Stimulated activated CD4-positive, alpha-beta T cell treated with anti-CD3 and anti-CD28 coated beads, Interleukin-2, amount 100 ng/mL, for 24 hours (primary cell): Measurements from ENCODE around the gene ADIPOQ.
"Not testable (repeated sequence)": the region's sequence is repeated elsewhere in the genome, so short reads cannot be mapped to it uniquely, and the experiment has no call there.

Experiments used
- DNase-seq, 2 donors: peaks; one replicate each; pipeline ENCODE4 v3.0.0-alpha.2; 2020

Gene ADIPOQ

DNA sequence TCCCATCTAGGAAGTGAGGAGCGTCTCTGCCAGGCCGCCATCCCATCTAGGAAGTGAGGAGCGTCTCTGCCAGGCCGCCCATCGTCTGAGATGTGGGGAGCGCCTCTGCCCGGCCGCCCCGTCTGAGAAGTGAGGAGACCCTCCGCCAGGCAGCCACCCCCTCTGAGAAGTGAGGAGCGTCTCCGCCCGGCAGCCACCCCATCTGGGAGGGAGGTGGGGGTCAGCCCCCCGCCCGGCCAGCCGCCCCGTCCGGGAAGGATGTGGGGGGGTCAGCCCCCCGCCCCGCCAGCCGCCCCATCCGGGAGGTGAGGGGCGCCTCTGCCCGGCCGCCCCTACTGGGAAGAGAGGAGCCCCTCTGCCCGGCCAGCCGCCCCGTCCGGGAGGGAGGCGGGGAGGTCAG lies 31.3 kb downstream of the ADIPOQ start:
- DNase-seq, result not testable (repeated sequence)

DNA sequence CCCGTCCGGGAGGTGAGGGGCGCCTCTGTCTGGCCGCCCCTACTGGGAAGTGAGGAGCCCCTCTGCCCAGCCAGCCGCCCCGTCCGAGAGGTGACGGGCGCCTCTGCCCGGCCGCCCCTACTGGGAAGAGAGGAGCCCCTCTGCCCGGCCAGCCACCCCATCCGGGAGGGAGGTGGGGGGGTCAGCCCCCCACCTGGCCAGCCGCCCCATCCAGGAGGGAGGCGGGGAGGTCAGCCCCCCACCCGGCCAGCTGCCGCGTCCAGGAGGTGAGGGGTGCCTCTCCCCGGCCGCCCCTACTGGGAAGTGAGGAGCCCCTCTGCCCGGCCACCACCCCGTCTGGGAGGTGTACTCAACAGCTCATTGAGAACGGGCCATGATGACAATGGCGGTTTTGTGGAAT lies 31.7 kb downstream of the ADIPOQ start:
- not testable (repeated sequence) for DNase-seq

DNA sequence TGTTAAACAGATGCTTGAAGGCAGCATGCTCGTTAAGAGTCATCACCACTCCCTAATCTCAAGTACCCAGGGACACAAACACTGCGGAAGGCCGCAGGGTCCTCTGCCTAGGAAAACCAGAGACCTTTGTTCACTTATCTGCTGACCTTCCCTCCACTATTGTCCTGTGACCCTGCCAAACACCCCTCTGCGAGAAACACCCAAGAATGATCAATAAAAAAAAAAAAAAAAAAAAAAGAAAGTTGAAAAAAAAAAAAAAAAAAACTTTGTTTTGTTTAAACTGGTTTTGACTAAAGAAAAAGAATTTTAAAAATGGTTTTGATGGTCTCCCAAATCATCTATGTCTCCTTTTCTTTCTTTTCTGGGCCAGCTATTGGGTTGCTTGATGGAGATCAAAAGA lies 32.3 kb downstream of the ADIPOQ start:
- not testable (repeated sequence) for DNase-seq

GRCh38 chr3:186875708-186876107 lies 33.2 kb downstream of the ADIPOQ start:
- DNase-seq, result no peak

DNA sequence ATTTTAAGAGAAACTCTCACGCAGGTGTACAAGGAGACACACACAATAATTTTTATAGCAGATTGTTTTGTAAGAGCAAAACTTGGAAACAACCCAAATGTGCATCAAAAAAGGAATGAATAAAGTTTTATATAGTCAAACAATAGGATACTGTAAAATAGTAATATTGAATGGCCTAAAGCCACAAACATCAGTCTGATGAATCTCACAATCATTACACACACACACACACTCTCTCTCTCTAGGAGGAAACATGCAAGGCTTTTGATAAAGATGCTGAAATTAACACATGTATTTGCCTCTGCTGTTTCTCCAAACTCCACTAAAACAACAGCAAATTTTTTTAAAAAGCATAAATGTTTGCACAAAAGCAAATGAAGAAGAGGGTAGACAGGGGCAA lies 37.3 kb downstream of the ADIPOQ start:
- DNase-seq, result no peak

DNA sequence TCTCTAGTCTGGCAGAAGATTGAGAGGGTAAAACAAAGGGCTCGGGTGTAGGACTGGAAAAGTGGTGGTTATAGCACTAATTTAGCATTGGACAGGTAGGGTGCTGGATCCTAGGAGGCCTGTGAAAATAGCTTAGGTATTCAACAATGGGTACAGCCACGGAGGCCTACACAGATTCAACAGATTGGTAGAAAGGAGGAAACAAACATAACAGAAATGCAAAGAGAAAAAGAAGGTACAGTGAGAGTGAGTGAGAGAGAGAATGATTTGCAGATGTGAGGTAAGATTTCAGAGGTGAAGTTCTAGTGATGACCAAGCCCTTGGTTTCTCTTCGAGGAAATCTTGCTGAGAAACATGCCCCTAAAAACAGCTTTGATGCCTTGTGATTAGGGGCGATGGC lies 37.9 kb downstream of the ADIPOQ start:
- DNase-seq, result no peak

GRCh38 chr3:186882150-186882524 lies 39.6 kb downstream of the ADIPOQ start:
- DNase-seq, result no peak

DNA sequence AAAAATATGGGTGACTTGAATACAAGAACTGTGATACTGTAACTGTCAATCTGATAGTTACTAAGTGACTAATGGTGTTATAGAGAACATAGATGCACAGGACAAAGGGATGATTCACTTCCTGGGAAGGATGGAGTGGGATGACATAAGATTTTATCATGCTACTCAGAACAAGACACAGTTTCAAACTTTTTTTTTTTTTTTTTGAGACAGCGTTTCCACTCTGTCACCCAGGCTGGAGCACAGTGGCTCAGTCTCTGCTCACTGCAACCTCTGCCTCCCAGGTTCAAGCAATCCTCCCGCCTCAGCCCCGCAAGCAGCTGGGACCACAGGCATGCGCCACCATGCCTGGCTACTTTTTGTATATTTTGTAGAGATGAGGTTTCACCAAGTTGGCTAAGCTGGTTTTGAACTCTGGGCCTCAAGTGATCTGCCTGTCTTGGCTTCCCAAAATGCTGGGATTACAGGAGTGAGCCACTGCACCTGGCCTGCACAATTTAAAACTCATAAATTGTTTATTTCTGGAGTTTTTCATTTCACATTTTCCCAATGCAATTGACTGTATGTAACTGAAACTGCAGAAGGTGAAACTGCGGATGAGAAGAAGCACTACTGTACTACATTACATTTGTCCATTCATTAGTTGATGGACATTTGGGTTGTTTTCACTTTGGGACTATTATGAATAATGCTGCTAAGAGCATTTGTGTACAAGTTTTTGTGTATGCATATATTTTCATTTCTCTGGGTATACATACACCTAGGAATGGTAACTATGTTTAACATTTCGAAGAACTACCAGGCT lies 40.6 kb downstream of the ADIPOQ start:
- peak; percentile 58 to 65 for DNase-seq

- DNase-seq, result no peak
Observed at GRCh38 chr3:186883686-186884058, 41.2 kb downstream of the ADIPOQ start.

GRCh38 chr3:186884868-186885267 lies 42.4 kb downstream of the ADIPOQ start:
- DNase-seq, result not testable (repeated sequence)

- DNase-seq, result no peak
Observed at GRCh38 chr3:186886202-186886981, 43.9 kb downstream of the ADIPOQ start.

- not testable (repeated sequence) for DNase-seq
Observed at GRCh38 chr3:186887507-186887938, 45.0 kb downstream of the ADIPOQ start.

DNA sequence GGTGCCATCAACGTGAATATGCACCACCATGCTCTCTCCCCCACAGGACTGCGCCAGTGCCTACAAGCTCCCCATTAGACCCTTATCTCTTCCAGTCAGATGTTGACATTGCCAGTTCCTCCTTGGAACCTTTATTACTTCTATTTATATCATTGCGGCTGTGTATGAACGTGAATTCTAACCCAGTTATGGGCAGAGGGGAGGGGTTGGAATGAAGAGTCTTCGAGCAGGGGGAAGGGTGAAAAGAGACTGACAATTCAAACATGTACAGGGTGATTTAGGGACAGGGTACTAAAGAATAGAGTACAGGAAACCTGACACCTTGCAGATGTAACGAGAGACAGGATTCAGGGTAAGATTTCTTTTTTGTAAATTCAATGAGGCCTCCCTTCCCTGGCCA lies 46.1 kb downstream of the ADIPOQ start:
- no peak for DNase-seq

DNA sequence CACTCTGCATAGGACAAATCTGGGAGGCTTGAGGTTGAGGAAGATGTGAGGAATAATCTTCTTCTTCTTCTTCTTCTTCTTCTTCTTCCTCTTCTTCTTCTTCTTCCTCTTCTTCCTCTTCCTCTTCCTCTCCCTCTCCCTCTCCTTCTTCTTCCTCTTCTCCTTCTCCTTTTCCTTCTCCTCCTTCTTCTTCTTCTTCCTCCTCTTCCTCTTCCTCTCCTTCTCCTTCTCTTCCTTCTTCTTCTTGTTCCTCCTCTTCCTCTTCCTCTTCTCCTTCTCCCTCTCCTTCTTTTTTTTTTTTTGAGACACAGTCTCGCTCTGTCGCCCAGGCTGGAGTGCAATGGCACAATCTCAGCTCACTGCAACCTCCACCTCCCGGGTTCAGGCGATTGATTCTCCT lies 47.2 kb downstream of the ADIPOQ start:
- DNase-seq, result not testable (repeated sequence)

GRCh38 chr3:186890911-186891310 lies 48.4 kb downstream of the ADIPOQ start:
- DNase-seq, result no peak

GRCh38 chr3:186893071-186893470 lies 50.6 kb downstream of the ADIPOQ start:
- DNase-seq, result not testable (repeated sequence)

GRCh38 chr3:186895406-186895805 lies 52.9 kb downstream of the ADIPOQ start:
- DNase-seq, result no peak

DNA sequence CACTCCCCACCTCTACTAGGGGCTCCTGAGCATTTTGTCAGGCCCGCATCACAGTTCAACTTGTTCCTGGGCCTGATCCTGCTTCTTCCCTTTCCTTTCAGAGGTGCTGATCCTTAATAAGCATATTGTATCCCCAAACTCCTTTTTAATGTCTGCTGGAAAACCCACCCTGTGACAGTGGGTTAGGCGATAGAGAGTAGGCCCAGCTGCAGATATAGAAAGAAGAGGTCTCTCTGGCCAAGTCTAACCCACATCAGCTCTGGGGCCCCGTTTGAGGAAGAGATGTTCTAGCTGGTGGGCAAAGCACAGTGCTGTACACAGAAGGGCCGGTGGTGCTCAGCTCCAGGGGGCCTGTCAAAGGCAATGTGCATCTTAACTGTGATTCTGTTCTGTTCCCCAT lies 53.5 kb downstream of the ADIPOQ start:
- no peak for DNase-seq

DNA sequence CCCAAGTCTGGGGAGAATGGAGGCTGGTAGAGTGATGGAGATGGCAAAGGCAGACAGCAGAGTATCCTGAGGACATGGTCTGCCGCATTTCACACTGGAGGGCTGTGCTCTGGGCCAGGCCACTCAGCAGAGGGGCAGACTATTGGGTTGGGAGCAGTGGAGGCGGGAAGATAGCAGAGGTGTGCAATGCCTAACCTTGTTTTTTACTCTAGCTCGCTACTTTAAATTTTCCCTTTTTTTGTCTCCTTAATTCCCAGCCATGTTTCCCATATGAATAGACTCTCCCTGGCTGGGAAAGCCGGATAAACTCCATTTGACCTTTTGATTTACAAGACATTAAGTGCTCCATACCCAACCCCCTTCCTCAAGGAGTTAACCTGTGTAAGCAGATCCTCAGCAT lies 54.4 kb downstream of the ADIPOQ start:
- no peak for DNase-seq

- DNase-seq, result no peak
Observed at GRCh38 chr3:186901135-186901734, 58.7 kb downstream of the ADIPOQ start.

DNA sequence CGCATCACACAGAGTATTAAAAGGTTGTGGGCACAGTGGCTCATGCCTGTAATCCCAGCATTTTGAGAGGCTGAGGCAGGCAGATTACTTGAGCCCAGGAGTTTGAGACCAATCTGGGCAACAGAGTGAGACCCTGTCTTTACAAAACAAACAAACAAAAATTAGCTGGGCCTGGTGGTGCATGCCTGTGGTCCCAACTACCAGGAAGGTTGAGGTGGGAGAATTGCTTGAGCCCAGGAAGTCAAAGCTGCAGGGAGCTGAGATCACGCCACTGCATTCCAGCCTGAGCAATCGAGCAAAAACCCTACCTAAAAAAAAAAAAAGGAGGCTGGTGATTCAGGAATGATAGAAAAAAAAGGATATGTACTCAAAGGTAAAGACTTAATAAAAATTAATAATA lies 59.6 kb downstream of the ADIPOQ start:
- no peak for DNase-seq

- no peak for DNase-seq
Observed at GRCh38 chr3:186902713-186903112, 60.2 kb downstream of the ADIPOQ start.

- DNase-seq, result not testable (repeated sequence)
Observed at GRCh38 chr3:186903676-186904075, 61.2 kb downstream of the ADIPOQ start.

DNA sequence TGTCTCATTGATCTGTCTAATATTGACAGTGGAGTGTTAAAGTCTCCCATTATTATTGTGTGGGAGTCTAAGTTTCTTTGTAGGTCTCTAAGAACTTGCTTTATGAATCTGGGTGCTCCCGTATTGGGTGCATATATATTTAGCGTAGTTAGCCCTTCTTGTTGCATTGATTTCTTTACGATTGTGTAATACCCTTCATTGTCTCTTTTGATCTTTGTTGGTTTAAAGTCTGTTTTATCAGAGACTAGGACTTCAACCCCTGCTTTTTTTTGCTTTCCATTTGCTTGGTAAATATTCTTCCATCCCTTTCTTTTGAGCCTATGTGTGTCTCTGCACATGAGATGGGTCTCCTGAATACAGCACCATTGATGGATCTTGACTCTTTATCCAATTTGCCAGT lies 64.6 kb downstream of the ADIPOQ start:
- DNase-seq, result not testable (repeated sequence)
